ENCODE results near the gene MPP3. TPM values are rescaled to one million over a fixed set of nuclear protein-coding genes. Genes with fewer than 3 reads are reported as not detected.
A peak's percentile ranks its signal among the peaks of the same experiment; 100 is the strongest.

The MPP3 gene, protein sequence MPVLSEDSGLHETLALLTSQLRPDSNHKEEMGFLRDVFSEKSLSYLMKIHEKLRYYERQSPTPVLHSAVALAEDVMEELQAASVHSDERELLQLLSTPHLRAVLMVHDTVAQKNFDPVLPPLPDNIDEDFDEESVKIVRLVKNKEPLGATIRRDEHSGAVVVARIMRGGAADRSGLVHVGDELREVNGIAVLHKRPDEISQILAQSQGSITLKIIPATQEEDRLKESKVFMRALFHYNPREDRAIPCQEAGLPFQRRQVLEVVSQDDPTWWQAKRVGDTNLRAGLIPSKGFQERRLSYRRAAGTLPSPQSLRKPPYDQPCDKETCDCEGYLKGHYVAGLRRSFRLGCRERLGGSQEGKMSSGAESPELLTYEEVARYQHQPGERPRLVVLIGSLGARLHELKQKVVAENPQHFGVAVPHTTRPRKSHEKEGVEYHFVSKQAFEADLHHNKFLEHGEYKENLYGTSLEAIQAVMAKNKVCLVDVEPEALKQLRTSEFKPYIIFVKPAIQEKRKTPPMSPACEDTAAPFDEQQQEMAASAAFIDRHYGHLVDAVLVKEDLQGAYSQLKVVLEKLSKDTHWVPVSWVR
- 10 to 100 TPM; 19.2 to 31.5 (median 22.1) TPM for total RNA-seq

DNA sequence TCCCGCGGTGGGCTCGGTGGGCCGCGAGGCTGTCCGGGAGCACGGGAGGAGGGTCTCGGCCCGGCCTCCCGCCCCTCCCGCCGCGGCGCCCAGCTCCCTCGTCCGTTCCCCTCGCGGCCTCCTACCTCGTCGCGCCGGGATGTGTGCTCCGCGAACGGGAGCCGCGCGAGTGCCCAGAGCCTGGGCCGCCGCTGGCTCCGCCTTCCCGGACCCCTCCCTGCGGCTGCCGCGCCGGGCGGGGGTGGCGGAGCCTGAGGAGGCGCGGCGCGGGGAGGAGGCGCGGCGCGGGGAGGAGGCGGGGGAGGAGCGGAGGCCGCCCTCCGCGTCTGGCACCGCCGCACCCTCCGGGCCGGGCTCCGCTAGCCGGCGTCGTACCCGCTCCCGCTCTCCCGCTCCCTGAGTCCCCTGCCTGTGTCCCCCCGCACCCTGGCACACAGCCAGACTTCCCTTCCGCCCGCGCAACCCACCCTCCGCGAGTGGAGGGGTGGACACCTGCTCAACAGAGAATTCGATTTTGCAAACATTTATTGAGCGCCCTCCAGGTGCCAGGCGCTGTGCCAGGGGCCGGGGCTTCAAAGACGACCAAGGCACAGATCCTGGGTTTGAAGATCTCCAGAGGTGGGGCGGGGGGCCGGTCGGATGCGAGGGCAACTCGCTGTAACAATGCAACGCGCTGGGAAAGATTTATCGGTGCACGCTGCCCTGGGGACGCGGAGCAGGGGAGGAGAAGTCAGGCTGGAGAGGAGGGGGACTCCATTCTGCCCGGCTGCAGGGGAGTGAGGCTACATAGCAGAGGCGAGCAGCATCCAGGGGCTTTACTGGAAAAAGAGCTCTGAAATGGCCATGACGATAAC lies at the start of gene MPP3:
TSS of gene MPP3 (minus strand) at position 171 of the 854 bp plus-strand sequence. CDS start 1,240 bp downstream, outside the sequence.
- Histone ChIP-seq H3K4me1 (peaks cover 0 to 16% (median 9%) of the 10 kb centered on the region in 4 donors), H3K9me3 (no peaks in the 10 kb centered on the region), H3K27me3 (no peaks in the 10 kb centered on the region), H3K27ac (peak within 1 kb of the TSS; percentile 5 to 67 (median 51)), H3K4me3 (peak within 1 kb of the TSS; percentile 53 to 71 (median 68)), H3K36me3 (peaks cover 0 to 27% (median 0%) of the 10 kb centered on the region in 3 donors)
- peak in 1 of 2 donors; percentile 50 for TF ChIP-seq POLR2A (IDR thresholded peaks at IDR 0.05)
- TF ChIP-seq, protein P1, sequence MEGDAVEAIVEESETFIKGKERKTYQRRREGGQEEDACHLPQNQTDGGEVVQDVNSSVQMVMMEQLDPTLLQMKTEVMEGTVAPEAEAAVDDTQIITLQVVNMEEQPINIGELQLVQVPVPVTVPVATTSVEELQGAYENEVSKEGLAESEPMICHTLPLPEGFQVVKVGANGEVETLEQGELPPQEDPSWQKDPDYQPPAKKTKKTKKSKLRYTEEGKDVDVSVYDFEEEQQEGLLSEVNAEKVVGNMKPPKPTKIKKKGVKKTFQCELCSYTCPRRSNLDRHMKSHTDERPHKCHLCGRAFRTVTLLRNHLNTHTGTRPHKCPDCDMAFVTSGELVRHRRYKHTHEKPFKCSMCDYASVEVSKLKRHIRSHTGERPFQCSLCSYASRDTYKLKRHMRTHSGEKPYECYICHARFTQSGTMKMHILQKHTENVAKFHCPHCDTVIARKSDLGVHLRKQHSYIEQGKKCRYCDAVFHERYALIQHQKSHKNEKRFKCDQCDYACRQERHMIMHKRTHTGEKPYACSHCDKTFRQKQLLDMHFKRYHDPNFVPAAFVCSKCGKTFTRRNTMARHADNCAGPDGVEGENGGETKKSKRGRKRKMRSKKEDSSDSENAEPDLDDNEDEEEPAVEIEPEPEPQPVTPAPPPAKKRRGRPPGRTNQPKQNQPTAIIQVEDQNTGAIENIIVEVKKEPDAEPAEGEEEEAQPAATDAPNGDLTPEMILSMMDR (IDR thresholded peaks at IDR 0.05), result no peak
- TF ChIP-seq EP300 (IDR thresholded peaks at IDR 0.05), result peak in 1 of 2 donors; percentile 35
- WGBS, 2 donors, result 2% methylated on average over 36 to 40 of the region's 87 CpGs
- peak; percentile 16 to 33 for DNase-seq (ENCODE audit: low spot score in 2 of 2)

DNA sequence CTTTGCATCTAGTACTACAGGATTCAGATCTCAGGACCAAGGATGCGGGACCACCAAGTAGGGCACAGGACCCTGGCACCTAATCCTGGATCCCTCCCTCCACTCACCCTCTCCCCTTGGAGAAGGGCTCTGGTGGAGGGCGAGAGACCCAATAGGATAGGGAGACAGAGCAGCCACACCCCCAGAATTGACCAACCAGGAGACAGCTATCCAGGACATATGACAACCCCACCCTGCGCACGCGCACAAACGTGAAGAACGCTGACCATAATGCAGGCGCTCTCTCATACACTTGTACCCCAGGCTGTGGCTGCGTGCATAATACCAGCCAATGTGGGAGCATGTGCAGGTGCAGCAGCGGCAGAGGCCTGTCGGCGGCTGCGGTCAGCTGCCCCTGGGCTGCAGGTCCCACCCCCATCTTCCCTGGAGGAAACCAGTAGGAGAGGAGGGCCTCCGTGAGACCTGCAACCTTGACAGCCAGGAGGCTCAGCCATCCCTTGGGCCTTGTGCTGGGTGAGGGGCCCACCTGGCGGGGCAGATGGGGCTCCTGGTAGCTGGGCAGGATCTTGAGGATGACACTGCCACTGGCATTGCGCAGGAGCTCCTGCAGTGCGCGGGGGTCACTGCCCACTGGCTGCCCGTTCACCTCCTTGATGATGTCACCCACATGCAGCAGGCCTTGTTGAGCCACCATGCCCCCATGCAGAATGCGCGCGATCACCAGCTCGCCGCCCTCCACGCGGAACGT lies 49.0 kb upstream of the MPP3 start:
- 87 to 90% methylated on average over 21 to 24 of the region's 27 CpGs for WGBS, 2 donors
- H3K36me3 ChIP-seq, result peaks cover 0 to 21% (median 0%) of the 10 kb centered on the region in 3 donors
- no peak overlapping the region for H3K27ac ChIP-seq
- H3K27me3 ChIP-seq, result no peaks in the 10 kb centered on the region
- no peaks in the 10 kb centered on the region for H3K9me3 ChIP-seq
- H3K4me3 ChIP-seq, result no peak overlapping the region
- TF ChIP-seq EP300 (IDR thresholded peaks at IDR 0.05), result no peak
- no peak for TF ChIP-seq POLR2A (IDR thresholded peaks at IDR 0.05)
- TF ChIP-seq, protein P1 (IDR thresholded peaks at IDR 0.05), result no peak
- no peak for DNase-seq (ENCODE audit: low spot score in 2 of 2)
- H3K4me1 ChIP-seq, result no peaks in the 10 kb centered on the region

DNA sequence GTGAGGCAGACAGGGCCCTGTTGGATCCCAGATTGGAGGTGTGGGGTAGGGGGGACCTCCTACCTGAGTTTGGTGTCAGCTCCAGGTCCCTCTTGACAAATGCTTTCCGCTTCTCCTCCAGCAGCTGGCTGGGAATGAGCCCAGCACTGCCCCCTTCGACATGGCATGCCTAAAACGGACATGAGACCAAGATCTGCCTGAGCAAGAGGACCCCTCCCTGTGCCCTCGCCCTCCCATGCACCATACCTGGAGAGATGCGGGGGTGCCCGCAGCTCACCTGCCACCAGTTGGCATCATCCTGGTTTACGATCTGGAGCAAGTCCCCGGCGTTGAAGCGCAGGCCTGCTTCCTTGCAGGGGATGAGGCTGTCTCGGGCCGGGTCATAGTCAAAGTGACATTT lies 48.2 kb upstream of the MPP3 start:
- H3K4me3 ChIP-seq, result no peak overlapping the region
- no peak for DNase-seq (ENCODE audit: low spot score in 2 of 2)
- H3K4me1 ChIP-seq, result no peaks in the 10 kb centered on the region
- H3K9me3 ChIP-seq, result no peaks in the 10 kb centered on the region
- H3K27me3 ChIP-seq, result no peaks in the 10 kb centered on the region
- H3K27ac ChIP-seq, result no peak overlapping the region
- TF ChIP-seq, protein P1 (IDR thresholded peaks at IDR 0.05), result no peak
- TF ChIP-seq POLR2A (IDR thresholded peaks at IDR 0.05), result no peak
- TF ChIP-seq EP300 (IDR thresholded peaks at IDR 0.05), result no peak
- 89 to 94% methylated on average over 10 to 12 of the region's 12 CpGs for WGBS, 2 donors
- H3K36me3 ChIP-seq, result peaks cover 0 to 21% (median 0%) of the 10 kb centered on the region in 3 donors

DNA sequence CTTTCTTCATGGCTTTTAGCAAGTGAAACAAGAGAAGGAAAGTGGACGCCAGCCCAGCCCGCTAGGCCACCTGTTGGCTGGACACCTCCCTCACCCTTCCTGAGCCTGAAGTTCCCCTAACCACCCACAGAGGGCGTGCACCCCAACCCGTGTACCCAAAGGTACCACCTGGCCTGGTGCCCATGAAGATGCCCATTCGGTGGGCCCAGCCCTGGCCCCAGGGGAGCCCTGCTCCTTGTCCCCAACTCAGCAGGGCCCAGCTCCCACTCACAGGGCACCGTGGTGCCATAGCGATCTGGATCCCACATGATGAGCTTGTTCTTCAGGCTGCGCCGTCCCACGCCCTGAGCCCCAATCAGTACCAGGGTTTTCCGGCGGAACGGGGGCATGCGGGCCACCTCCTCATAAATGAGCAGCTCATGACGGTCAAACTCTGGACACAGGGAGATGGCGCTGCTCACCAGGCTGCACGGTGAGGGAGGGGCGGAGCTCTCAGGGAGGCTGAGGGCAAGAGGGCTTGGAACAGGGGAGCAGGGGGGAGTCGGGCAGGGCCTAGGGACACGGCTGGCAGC lies 47.6 kb upstream of the MPP3 start:
- no peak overlapping the region for H3K27ac ChIP-seq
- TF ChIP-seq, protein P1 (IDR thresholded peaks at IDR 0.05), result peak; percentile 19 to 48 (median 37)
- no peak for TF ChIP-seq EP300 (IDR thresholded peaks at IDR 0.05)
- no peak for TF ChIP-seq POLR2A (IDR thresholded peaks at IDR 0.05)
- no peaks in the 10 kb centered on the region for H3K27me3 ChIP-seq
- H3K9me3 ChIP-seq, result no peaks in the 10 kb centered on the region
- DNase-seq (ENCODE audit: low spot score in 2 of 2), result no peak
- WGBS, 2 donors, result 83% methylated on average over 19 to 20 of the region's 20 CpGs
- no peak overlapping the region for H3K4me3 ChIP-seq
- H3K36me3 ChIP-seq, result peaks cover 0 to 21% (median 0%) of the 10 kb centered on the region in 3 donors
- no peaks in the 10 kb centered on the region for H3K4me1 ChIP-seq

Data from tibial nerve (tissue), 4 donors.